Measurements from ENCODE around the gene TULP4. TPM values are rescaled to one million over a fixed set of nuclear protein-coding genes. Genes with fewer than 3 reads are reported as not detected.

TULP4 gene
- total and polyA plus RNA-seq, 2 of the 8 experiments (the other 6 are each of a cell fraction or from before 2014, with no cell fraction given): 7.7 to 51.6 TPM

GRCh38 chr6:158370805-158371204 lies 58.5 kb downstream of the TULP4 start:
- no peak overlapping the region for H2BK120ac ChIP-seq (replicated peaks; ENCODE audit: low read depth, low read length)
- H2BK5ac ChIP-seq (ENCODE audit: low read depth, low read length): no peak overlapping the region
- no peak overlapping the region for H2BK15ac ChIP-seq (ENCODE audit: low read length)
- POLR2A ChIA-PET (ENCODE audit: partially characterized antibody): no interaction called here
- H4K20me1 ChIP-seq (replicated peaks in 1 of 2; ENCODE audit: control insufficient read depth in 1 of 2, insufficient read depth in 2 of 2, low read length in 2 of 2): peaks cover 0 to under 1% of the 10 kb centered on the region in 2 experiments
- H3K4me1 ChIP-seq (replicated peaks in 1 of 4; ENCODE audit: control insufficient read depth in 3 of 4, insufficient read depth in 4 of 4, low read length in 3 of 4): no peaks in the 10 kb centered on the region
- no peak overlapping the region for H3K14ac ChIP-seq (ENCODE audit: insufficient read length)
- FAIRE-seq (no peak), DNase-seq (ENCODE audit: low read depth in 1 of 2, low spot score in 2 of 2) (no peak)
- H4K8ac ChIP-seq (ENCODE audit: extremely low read depth, insufficient read depth, low read length): no peak overlapping the region
- no peak overlapping the region for H3K27ac ChIP-seq (ENCODE audit: low read depth, low read length)
- H4K91ac ChIP-seq (replicated peaks; ENCODE audit: insufficient read length, low read length): no peak overlapping the region
- WGBS, 2 experiments (ENCODE audit: extremely low coverage in 1 of 2, insufficient coverage in 1 of 2, insufficient read length in 1 of 2, insufficient replicate concordance in 2 of 2, low coverage in 1 of 2, low lambda C conversion rate in 2 of 2, missing lambda C conversion rate in 1 of 2): 88% methylated on average over 4 of the region's 4 CpGs; no CpG with 5 or more reads in 1 of the 2 experiments
- no peak overlapping the region for H2AFZ ChIP-seq (ENCODE audit: low read length)
- no peaks in the 10 kb centered on the region for H3K9me3 ChIP-seq (ENCODE audit: insufficient read depth in 2 of 2, low read depth in 1 of 2, low read length in 1 of 2)
- no peak overlapping the region for H3K56ac ChIP-seq (replicated peaks; ENCODE audit: insufficient read length, low read depth, low read length)
- no peak overlapping the region for H3K4me2 ChIP-seq (ENCODE audit: insufficient read depth in 1 of 2, low read depth in 2 of 2, low read length in 2 of 2)
- H3K9ac ChIP-seq (replicated peaks in 1 of 4; ENCODE audit: extremely low read depth in 1 of 4, low read depth in 3 of 4, low read length in 3 of 4): no peak overlapping the region
- no peaks in the 10 kb centered on the region for H3K36me3 ChIP-seq (ENCODE audit: control insufficient read depth in 2 of 4, insufficient read depth in 4 of 4, low read length in 3 of 4)
- no peak overlapping the region for H3K18ac ChIP-seq (ENCODE audit: extremely low read depth, low read length)
- H3K27me3 ChIP-seq (replicated peaks in 1 of 4; ENCODE audit: control insufficient read depth in 3 of 4, extremely low read depth in 1 of 4, insufficient read depth in 3 of 4, low read length in 3 of 4): no peaks in the 10 kb centered on the region
- H4K5ac ChIP-seq (ENCODE audit: insufficient read length, low read depth, low read length): no peak overlapping the region
- H3K79me1 ChIP-seq (ENCODE audit: low read depth, low read length): peaks cover 3% of the 10 kb centered on the region
- no peak overlapping the region for H3K4me3 ChIP-seq (ENCODE audit: extremely low read depth in 1 of 4, insufficient read depth in 2 of 4, low read depth in 3 of 4, low read length in 4 of 4)
- CTCF ChIA-PET (ENCODE audit: partially characterized antibody): interaction anchor here (0.8 to 1.3 kb wide), 2 partner anchors 8 to 34 kb away, joined by 3 read pairs; no protein-coding TSS in a partner anchor
- no peak overlapping the region for H2AK5ac ChIP-seq (ENCODE audit: low read depth, low read length)
- no peaks in the 10 kb centered on the region; a peak in 1 of 4 replicates for H3K79me2 ChIP-seq (ENCODE audit: control insufficient read depth in 1 of 2, insufficient read depth in 2 of 2, low read length in 2 of 2)
- no peak overlapping the region for H3K4ac ChIP-seq (replicated peaks; ENCODE audit: insufficient read length, low read depth, low read length)
- H3K23me2 ChIP-seq (ENCODE audit: low read depth, low read length): no peaks in the 10 kb centered on the region
- H2BK20ac ChIP-seq (ENCODE audit: low read length): no peak overlapping the region
- no peak for TF ChIP-seq SRF (IDR thresholded peaks at IDR 0.05; ENCODE audit: low read depth, low read length)
- TF ChIP-seq POU5F1 (IDR thresholded peaks at IDR 0.05; ENCODE audit: low read depth, low read length): no peak
- TF ChIP-seq MAFK (IDR thresholded peaks at IDR 0.05; ENCODE audit: low read depth, low read length): no peak
- TF ChIP-seq SP4 (IDR thresholded peaks at IDR 0.05; ENCODE audit: low read length): no peak
- TF ChIP-seq BACH1 (IDR thresholded peaks at IDR 0.05; ENCODE audit: low read length): no peak
- TF ChIP-seq CTBP2 (IDR thresholded peaks at IDR 0.05; ENCODE audit: borderline replicate concordance, insufficient read depth, insufficient read length, low read length): no peak
- TF ChIP-seq JUND (IDR thresholded peaks at IDR 0.05; ENCODE audit: low read length): no peak
- no peak for TF ChIP-seq PHF8 (conservative IDR thresholded peaks at IDR 0.05; ENCODE audit: low read depth, low read length)
- no peak overlapping the region for H2BK12ac ChIP-seq (ENCODE audit: low read depth, low read length)
- H3K23ac ChIP-seq (ENCODE audit: insufficient read length): no peak overlapping the region
